Cardiac septum (tissue), 1 donor: ENCODE results near the gene CGNL1. TPM values are rescaled to one million over a fixed set of nuclear protein-coding genes. Genes with fewer than 3 reads are reported as not detected.

ENCODE experiments used
- DNase-seq: peaks from one replicate; pipeline ENCODE4 v3.0.0-alpha.2; 2020; ENCODE audit warnings: low spot score
- intact Hi-C: fragments of 100-400 bp; cut with DNase I; formaldehyde crosslinking; loops from one replicate; pipeline ENCODE4 v1.14.0; 2022
- total RNA-seq: library from RNA; stranded (reverse); fragmentation: NEBNext Ultra II Directional; extraction: Animal tissue kit (Norgen Biotek cat#: 25700); gene quantifications from one replicate; pipeline ENCODE4 v1.2.1, GENCODE V29; 2021
- donor health status: DM: no; HTN: no; CAD: no.

CGNL1 gene
- total RNA-seq, 1 donor from 2014 or later = 19.6 TPM

- intact Hi-C loops = no loop called here
- DNase-seq = no peak
Measured at GRCh38 chr15:57570994-57571393, 194.7 kb downstream of the CGNL1 start.

- intact Hi-C loops = no loop called here
- DNase-seq = no peak
Measured at GRCh38 chr15:57571725-57572124, 195.4 kb downstream of the CGNL1 start.

GRCh38 chr15:57572468-57572867 is 196.2 kb downstream of the CGNL1 start:
- DNase-seq = peak; percentile 49
- intact Hi-C loops = no loop called here

GRCh38 chr15:57573151-57573550 is 196.8 kb downstream of the CGNL1 start:
- intact Hi-C loops = no loop called here
- DNase-seq = no peak

GRCh38 chr15:57575363-57575762 is 199.1 kb downstream of the CGNL1 start:
- intact Hi-C loops = no loop called here
- DNase-seq = no peak

GRCh38 chr15:57578288-57578900 is 202.1 kb downstream of the CGNL1 start:
- intact Hi-C loops = no loop called here

GRCh38 chr15:57580428-57580827 is 204.1 kb downstream of the CGNL1 start:
- no peak for DNase-seq
- intact Hi-C loops = no loop called here

More at GRCh38 chr15:57578288-57578900, 202.1 kb downstream of the CGNL1 start:
- no peak for DNase-seq

GRCh38 chr15:57580866-57581265 is 204.6 kb downstream of the CGNL1 start:
- no peak for DNase-seq
- intact Hi-C loops = no loop called here

- DNase-seq = no peak
Measured at GRCh38 chr15:57582090-57582489, 205.8 kb downstream of the CGNL1 start.

GRCh38 chr15:57583282-57583681 is 207.0 kb downstream of the CGNL1 start:
- DNase-seq = no peak
- intact Hi-C loops = no loop called here

More at GRCh38 chr15:57582090-57582489, 205.8 kb downstream of the CGNL1 start:
- intact Hi-C loops = no loop called here

- intact Hi-C loops = no loop called here
- DNase-seq = no peak
Measured at GRCh38 chr15:57583720-57584119, 207.4 kb downstream of the CGNL1 start.

GRCh38 chr15:57586661-57587424 is 210.5 kb downstream of the CGNL1 start:
- no peak for DNase-seq
- intact Hi-C loops = no loop called here

GRCh38 chr15:57589281-57589680 is 213.0 kb downstream of the CGNL1 start:
- intact Hi-C loops = no loop called here
- DNase-seq = no peak

GRCh38 chr15:57589754-57590153 is 213.4 kb downstream of the CGNL1 start:
- DNase-seq = no peak
- intact Hi-C loops = loop anchor here (2.0 kb wide), 1 partner anchor 21 kb away; no protein-coding TSS in a partner anchor

- intact Hi-C loops = loop anchor here (2.0 kb wide), 1 partner anchor 23 kb away; no protein-coding TSS in a partner anchor
- DNase-seq = no peak
Measured at GRCh38 chr15:57591237-57591821, 215.0 kb downstream of the CGNL1 start.

- intact Hi-C loops = loop anchor here (2.0 kb wide), 1 partner anchor 23 kb away; no protein-coding TSS in a partner anchor
- peak; percentile 81 for DNase-seq
Measured at GRCh38 chr15:57591822-57592367, 215.6 kb downstream of the CGNL1 start, which contains the start of gene MYZAP. TSS of gene MYZAP (plus strand) at chr15:57591904. CDS start at chr15:57592035, 131 bp downstream.

- intact Hi-C loops = no loop called here
Measured at GRCh38 chr15:57592426-57592825, 216.1 kb downstream of the CGNL1 start.

GRCh38 chr15:57592836-57593420 is 216.6 kb downstream of the CGNL1 start:
- no peak for DNase-seq
- intact Hi-C loops = no loop called here

More at GRCh38 chr15:57592426-57592825, 216.1 kb downstream of the CGNL1 start:
- DNase-seq = no peak

GRCh38 chr15:57594479-57594878 is 218.2 kb downstream of the CGNL1 start:
- no peak for DNase-seq
- intact Hi-C loops = loop anchor here (2.0 kb wide), 3 partner anchors 16 to 40 kb away; no protein-coding TSS in a partner anchor
